HTR-8/SVneo (cell line): ENCODE measurements around the gene JAZF1.
"Not testable (repeated sequence)": the region's sequence is repeated elsewhere in the genome, so short reads cannot be mapped to it uniquely, and the experiment has no call there.

Experiments used
- DNase-seq: peaks from one replicate; pipeline ENCODE4 v3.0.0; 2011; ENCODE audit warnings: low spot score, mixed read lengths; ENCODE audit not compliant: insufficient read length
- FAIRE-seq: peaks from 2 replicates; lab custom pipeline; 2011; peaks lifted over from hg19 to GRCh38; lab: Jason Lieb, UNC

Gene JAZF1

GRCh38 chr7:27871866-27872265 is 308.7 kb downstream of the JAZF1 start:
- DNase-seq, result no peak
- no peak for FAIRE-seq

DNA sequence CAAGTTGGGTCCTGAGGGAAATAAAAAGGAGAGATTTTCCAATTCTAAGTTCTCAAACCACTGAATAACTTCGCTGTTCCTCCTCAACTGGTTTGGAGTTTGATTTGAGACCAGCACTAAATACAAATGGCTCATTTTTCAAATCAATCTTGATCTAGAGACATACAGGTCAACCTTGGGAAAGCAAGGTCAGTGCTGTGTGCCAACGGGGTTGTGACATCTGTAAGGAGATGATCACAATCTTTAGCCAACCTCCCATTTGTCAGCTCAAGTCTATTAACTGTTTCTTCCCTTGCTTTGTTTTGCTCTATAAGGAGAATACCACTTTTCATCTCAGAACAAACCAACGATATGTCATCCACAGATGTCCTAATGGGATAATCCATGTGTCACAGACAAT is 309.5 kb downstream of the JAZF1 start:
- no peak for DNase-seq
- peak; percentile 76 for FAIRE-seq

- FAIRE-seq, result no peak
- DNase-seq, result no peak
These were observed 310.0 kb downstream of the JAZF1 start for GRCh38 chr7:27870595-27870994.

GRCh38 chr7:27869056-27869455 is 311.5 kb downstream of the JAZF1 start:
- FAIRE-seq (no peak), DNase-seq (no peak)

GRCh38 chr7:27868131-27868550 is 312.5 kb downstream of the JAZF1 start:
- no peak for FAIRE-seq
- DNase-seq, result no peak

DNA sequence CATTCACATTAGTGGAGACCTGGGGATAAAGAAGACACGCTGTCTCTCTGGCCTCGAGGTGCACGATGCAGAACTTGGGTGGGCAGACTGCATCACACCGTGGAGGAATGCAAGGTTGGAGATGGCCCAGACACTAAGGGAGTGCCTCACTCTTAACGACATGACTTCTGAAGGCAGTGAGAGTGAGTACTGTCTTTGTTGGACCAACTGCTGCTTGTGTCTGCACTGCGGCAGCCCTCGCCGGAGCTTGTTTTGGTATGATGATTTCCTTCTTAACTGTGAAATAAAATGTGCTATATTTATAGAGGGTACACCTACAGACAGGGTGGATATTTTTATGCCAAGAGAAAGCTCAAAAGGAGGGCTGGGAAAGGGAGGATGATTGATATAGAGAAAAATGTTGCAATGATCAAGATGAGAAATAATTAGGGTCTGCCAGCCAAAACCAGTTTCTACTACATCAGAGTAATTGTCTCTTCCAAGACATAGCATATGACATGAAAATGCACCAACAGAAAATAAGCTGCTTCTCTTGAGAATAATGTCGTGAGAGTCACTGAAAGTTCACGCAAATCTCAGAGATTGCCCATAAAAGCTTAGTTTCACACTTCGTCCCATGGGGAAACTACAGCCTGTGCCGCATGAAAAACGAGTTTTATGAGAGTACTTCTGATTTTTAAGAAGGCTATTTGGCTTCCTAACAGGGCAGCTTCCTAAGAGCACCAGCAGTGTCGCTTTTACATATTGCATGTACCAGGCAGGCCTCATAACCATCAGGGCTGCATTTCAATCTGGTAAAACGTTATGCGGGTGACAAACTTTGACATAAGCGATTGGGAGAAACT is 313.5 kb downstream of the JAZF1 start:
- DNase-seq (no peak), FAIRE-seq (no peak)

GRCh38 chr7:27866256-27866655 is 314.3 kb downstream of the JAZF1 start:
- no peak for FAIRE-seq
- DNase-seq, result no peak

DNA sequence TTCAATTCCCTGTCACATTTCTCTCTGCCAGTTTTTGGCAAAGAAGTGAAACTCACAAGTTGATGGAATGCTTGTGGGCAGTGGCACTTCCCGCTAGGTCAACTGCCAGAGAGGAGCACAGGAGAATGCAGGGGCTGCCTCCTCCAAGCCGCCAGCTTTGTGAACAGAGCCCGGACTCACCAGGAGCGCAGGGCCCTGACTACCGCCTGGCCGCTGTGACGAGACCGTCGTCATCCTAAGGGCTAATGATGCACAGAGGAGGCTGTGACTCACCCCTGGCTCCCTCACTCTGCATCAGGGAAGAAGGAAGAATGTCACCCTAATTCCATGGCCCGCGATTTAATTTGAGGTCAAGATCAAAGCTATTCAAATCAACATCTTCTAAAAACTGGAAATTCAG is 316.7 kb downstream of the JAZF1 start:
- no peak for FAIRE-seq
- no peak for DNase-seq

- FAIRE-seq (no peak), DNase-seq (no peak)
These were observed 318.8 kb downstream of the JAZF1 start for GRCh38 chr7:27861747-27862146.

- FAIRE-seq (no peak), DNase-seq (no peak)
These were observed 319.8 kb downstream of the JAZF1 start for GRCh38 chr7:27860800-27861199.

DNA sequence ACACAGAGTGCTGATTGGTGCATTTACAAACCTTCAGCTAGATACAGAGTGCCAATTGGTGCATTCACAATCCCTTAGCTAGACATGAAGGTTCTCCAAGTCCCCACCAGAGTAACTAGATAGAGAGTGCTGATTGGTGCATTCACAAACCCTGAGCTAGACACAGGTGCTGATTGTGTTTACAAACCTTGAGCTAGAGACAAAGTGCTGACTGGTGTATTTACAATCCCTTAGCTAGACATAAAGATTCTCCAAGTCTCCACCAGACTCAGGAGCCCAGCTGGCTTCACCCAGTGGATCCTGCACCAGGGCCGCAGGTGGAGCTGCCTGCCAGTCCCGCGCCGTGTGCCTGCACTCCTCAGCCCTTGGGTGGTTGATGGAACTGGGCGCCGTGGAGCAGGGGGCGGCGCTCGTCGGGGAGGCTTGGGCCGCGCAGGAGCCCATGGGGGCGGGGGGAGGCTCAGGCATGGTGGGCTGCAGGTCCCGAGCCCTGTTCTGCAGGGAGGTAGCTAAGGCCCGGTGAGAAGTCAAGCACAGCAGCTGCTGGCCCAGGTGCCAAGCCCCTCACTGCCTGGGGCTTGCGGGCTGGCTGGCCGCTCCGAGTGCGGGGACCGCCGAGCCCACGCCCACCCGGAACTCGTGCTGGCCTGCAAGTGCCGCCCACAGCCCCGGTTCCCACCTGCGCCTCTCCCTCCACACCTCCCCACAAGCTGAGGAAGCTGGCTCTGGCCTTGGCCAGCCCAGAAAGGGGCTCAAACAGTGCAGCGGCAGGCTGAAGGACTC is 323.7 kb downstream of the JAZF1 start:
- not testable (repeated sequence) for FAIRE-seq, DNase-seq

DNA sequence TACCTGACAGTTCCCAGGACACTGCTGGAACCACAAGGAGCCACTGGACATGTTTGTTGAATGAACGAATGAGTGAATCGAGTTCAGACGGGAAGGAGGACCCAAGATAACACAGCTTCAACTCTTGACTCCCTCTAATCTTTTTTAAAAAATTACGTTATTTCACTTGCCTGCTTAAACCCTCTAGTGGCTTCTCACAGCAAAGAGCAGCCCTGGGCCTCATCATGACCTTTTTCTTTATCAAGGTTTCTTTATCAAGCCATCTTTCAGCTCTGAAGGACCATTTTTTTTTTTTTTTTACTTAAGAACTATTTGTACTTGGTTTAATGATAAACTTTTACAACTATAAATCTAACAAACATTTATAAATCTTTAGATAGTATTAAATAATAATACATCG is 330.1 kb downstream of the JAZF1 start:
- DNase-seq (no peak), FAIRE-seq (no peak)

GRCh38 chr7:27846388-27846787 is 334.2 kb downstream of the JAZF1 start:
- FAIRE-seq (no peak), DNase-seq (no peak)

- FAIRE-seq (no peak), DNase-seq (no peak)
These were observed 336.9 kb downstream of the JAZF1 start for GRCh38 chr7:27843584-27844305.

GRCh38 chr7:27842851-27843250 is 337.7 kb downstream of the JAZF1 start:
- no peak for FAIRE-seq
- DNase-seq, result no peak

DNA sequence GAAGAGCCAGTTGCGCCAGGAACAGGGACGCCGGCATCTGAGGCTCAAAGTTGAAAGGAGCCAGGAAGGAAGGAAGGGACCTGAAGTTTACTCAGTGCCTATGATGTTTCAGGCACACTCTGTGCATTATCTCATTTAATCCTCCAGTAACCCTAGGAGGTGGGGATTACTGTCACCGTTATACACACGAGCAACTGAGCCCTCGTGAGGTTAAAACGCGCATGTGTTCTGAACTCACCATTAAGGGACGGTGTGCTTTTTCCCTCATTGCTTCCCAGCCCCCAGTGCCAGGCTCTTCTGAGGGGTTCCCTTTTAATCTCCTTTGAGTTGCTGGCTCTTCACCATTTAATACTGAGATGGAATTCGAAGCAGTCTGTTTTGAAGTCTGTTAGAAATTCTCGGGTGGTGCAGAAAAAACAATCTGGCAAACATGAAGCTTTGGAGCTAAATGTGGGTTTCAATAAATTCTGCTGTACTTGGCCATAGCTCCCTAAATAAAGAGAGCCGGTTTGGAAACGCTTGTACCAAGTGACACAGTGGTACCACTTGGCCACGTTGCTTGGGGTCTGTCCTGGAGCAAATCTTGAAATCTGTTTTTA is 338.4 kb downstream of the JAZF1 start:
- DNase-seq (no peak), FAIRE-seq (no peak)

GRCh38 chr7:27840760-27841364 is 339.7 kb downstream of the JAZF1 start:
- FAIRE-seq (no peak), DNase-seq (no peak)

- DNase-seq (no peak), FAIRE-seq (no peak)
These were observed 340.3 kb downstream of the JAZF1 start for GRCh38 chr7:27840313-27840712.

GRCh38 chr7:27839099-27839498 is 341.5 kb downstream of the JAZF1 start:
- FAIRE-seq, result no peak
- no peak for DNase-seq

DNA sequence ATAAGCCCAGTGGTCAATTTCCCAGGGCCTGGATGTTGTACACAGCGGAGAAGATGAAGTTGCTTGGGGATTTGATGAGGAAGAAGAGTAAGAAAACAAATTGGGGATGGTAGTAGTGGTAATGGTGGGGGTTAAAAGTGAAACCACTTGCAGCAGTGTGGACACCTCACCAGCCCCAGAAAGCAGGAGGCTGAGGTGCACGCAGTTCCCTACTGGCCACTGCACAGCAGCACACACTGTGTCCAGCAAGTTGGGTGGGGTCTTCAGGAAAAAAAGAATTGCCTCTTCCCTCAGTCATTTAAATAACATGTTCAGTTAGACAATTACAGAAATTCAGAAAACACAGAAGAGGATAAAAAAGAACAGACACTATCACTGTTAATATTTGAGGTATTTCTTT is 344.1 kb downstream of the JAZF1 start:
- FAIRE-seq (no peak), DNase-seq (no peak)
